Measurements from ENCODE around the gene KCNMB4.

GRCh38 chr12:70456953-70457352, 90.9 kb downstream of the KCNMB4 start:
- TF ChIP-seq CTCF (conservative IDR thresholded peaks at IDR 0.05) (no peak), ZFX (IDR thresholded peaks at IDR 0.05) (no peak)
